HL-60 (cell line): ENCODE data around the gene USP24.

Source experiments
- CTCF ChIP-seq: IDR thresholded peaks from one replicate; pipeline ENCODE4 v1.5.1; 2011; ENCODE audit warnings: low read length, control low read depth, inconsistent platforms; ENCODE audit not compliant: insufficient read depth
- GABPA ChIP-seq: IDR thresholded peaks from 2 replicates; pipeline ENCODE4 v1.6.1; 2012; ENCODE audit warnings: low read depth
- POLR2AphosphoS5 ChIP-seq: IDR thresholded peaks from 2 replicates; pipeline ENCODE4 v1.6.1; 2012; ENCODE audit warnings: low read depth
- TF ChIP-seq, protein P1 (sequence below): IDR thresholded peaks from 2 replicates; pipeline ENCODE4 v1.6.1; 2012; ENCODE audit warnings: low read depth; ENCODE audit not compliant: insufficient replicate concordance

DNA sequence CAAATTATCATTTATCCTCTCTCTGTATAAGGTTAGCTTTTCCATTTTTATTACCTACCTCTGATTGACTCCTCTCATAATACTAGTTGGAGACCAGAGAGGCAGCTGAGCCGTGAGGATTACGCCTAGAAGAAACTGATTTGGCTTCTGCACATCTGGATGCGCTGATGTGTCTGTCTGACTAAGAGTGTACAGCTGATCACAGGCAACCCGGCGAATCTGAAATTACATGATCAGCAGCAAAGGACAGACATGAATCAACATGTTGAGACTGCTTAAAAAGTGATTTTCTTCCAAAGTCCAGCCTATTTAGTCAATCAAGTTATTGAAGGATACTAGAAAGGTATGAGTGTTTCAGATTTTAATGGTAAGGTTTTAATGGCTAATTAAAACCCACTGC is 94.6 kb downstream of the USP24 start:
- no peak for TF ChIP-seq CTCF
- TF ChIP-seq, protein P1, sequence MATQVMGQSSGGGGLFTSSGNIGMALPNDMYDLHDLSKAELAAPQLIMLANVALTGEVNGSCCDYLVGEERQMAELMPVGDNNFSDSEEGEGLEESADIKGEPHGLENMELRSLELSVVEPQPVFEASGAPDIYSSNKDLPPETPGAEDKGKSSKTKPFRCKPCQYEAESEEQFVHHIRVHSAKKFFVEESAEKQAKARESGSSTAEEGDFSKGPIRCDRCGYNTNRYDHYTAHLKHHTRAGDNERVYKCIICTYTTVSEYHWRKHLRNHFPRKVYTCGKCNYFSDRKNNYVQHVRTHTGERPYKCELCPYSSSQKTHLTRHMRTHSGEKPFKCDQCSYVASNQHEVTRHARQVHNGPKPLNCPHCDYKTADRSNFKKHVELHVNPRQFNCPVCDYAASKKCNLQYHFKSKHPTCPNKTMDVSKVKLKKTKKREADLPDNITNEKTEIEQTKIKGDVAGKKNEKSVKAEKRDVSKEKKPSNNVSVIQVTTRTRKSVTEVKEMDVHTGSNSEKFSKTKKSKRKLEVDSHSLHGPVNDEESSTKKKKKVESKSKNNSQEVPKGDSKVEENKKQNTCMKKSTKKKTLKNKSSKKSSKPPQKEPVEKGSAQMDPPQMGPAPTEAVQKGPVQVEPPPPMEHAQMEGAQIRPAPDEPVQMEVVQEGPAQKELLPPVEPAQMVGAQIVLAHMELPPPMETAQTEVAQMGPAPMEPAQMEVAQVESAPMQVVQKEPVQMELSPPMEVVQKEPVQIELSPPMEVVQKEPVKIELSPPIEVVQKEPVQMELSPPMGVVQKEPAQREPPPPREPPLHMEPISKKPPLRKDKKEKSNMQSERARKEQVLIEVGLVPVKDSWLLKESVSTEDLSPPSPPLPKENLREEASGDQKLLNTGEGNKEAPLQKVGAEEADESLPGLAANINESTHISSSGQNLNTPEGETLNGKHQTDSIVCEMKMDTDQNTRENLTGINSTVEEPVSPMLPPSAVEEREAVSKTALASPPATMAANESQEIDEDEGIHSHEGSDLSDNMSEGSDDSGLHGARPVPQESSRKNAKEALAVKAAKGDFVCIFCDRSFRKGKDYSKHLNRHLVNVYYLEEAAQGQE, result no peak
- TF ChIP-seq POLR2AphosphoS5, result no peak
- TF ChIP-seq GABPA, result no peak
